Retinal pigment epithelial cell (primary cell): ENCODE data around the gene SORCS2.

Experiments
- DNase-seq: peaks from one replicate; pipeline ENCODE4 v3.0.0-alpha.2; 2010; ENCODE audit warnings: low read depth
- H3K4me3 ChIP-seq: 2 replicates; pipeline ENCODE4 v1.5.1; 2011; ENCODE audit warnings: mild to moderate bottlenecking, low read length, control low read depth, moderate library complexity
- TF ChIP-seq, protein P1 (sequence below): conservative IDR thresholded peaks from 2 replicates; pipeline ENCODE4 v1.5.1; 2011; ENCODE audit warnings: low read depth, low read length, control low read depth, inconsistent platforms

Gene SORCS2

DNA sequence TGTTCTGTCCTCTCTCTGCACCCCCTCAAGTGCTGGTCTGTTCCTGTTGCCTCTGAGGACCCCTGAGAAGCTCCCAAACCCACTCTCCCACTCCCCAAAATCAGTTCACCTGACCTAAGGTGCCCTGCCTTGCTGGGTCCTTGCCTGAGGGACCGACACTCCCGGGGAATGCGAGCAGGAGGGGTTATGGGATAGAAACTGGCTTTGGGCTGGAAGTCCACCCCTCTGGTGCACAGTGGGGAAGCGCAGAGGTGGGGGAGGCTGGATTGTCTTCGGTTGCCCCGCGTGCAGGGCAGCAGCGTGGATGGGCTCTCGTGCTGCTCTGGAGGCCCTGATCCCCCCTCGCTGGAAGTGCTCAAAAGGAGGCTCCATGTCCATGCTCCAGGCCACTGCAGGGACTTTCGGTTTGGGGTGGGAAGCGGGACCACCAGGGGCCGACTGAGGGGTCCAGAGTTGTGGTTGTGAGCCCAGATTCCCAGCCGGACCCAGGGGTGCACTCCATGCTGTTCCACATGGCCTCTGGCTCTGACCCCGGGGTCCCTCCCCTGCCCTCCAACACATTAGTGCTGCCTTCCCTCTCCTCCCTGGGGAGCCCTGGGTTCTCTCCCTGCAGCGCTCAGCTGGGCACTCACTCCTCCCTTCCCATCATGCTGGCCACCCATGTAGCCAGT is 7.6 kb downstream of the SORCS2 start:
- no peak for DNase-seq
- TF ChIP-seq, protein P1, sequence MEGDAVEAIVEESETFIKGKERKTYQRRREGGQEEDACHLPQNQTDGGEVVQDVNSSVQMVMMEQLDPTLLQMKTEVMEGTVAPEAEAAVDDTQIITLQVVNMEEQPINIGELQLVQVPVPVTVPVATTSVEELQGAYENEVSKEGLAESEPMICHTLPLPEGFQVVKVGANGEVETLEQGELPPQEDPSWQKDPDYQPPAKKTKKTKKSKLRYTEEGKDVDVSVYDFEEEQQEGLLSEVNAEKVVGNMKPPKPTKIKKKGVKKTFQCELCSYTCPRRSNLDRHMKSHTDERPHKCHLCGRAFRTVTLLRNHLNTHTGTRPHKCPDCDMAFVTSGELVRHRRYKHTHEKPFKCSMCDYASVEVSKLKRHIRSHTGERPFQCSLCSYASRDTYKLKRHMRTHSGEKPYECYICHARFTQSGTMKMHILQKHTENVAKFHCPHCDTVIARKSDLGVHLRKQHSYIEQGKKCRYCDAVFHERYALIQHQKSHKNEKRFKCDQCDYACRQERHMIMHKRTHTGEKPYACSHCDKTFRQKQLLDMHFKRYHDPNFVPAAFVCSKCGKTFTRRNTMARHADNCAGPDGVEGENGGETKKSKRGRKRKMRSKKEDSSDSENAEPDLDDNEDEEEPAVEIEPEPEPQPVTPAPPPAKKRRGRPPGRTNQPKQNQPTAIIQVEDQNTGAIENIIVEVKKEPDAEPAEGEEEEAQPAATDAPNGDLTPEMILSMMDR: no peak
- no peak overlapping the region for H3K4me3 ChIP-seq

DNA sequence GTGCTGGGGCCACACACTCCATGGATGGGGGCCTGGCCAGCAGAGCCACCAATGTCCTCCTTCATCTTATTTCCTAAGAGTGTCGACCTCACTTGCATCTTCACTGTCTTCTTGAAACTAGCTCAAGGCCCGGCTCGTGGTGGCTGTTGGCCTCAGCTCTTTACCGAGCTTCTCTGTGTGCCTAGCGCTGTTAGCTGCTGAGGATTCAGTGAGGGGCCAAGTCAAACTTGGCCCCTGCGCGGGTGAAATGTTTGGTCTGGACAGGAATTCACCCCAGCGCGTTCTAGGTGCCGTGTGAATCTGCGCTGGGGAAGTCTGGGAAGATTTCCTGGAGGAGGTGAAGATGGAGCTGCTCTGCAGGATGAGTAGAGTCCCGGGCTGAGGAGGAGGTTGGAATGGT is 8.5 kb downstream of the SORCS2 start:
- TF ChIP-seq, protein P1: no peak
- DNase-seq: no peak
- H3K4me3 ChIP-seq: no peak overlapping the region

DNA sequence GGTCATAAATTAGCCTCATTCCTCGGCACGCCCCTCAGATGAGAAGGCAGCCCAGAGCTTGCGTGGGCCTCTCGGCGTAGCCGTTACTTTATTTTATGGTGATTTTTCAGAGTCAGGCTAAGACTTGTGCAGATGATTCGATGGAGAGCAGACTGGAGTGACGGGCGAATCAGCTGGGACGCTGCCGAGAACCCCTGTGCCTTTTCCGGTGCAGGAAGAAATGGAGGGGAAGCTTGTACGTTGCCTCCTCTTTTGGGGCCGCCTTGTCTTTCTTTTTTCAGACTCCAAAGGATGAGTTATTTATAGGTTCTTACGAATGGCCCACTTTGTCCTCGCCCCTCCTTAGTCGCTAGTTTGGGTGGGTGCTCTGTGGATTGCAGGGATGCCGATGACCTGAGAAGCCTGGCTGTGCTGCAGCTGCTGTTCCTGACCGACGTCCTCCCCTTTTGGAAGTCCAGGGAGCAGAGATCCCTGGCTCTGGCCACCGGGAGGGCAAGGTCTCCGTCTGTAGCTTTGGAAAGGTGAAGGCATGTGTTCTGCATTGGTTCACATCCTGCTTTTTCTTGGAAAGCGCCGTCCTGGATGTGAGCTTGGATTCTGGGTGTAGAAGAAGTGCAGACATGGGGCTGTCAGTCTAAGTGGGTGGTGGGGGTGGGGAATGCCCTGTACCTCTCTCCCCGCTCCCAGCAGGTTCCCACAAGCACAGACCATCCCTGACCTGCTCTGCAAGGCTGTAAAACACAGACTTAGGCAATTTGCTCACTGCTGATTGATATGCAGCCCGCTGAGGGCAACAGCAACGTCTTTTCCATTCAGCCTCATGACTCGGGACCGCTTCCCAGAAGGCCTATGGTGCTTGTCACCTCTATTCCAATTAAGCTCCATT is 9.3 kb downstream of the SORCS2 start:
- no peak for DNase-seq
- TF ChIP-seq, protein P1: no peak
- H3K4me3 ChIP-seq: no peak overlapping the region

DNA sequence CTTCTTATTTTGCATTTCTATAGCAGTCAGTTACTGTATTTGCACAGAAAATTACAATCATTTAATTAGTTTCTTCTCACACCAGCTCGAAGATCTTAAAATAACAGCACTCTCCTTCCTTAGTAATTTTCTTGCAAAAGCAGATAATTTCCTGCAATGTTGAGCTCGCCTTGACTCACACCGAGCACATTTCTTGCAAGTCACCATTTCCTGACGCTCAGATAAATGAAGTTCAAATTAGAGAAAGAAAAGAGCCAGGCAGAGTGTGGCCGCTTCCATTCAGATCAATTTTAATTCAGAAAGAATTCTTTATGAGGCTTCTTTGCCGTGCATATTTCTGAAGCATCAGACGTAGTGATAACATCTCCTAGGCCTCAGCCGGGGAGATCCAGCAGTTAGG is 10.1 kb downstream of the SORCS2 start:
- TF ChIP-seq, protein P1: no peak
- no peak overlapping the region for H3K4me3 ChIP-seq
- no peak for DNase-seq

DNA sequence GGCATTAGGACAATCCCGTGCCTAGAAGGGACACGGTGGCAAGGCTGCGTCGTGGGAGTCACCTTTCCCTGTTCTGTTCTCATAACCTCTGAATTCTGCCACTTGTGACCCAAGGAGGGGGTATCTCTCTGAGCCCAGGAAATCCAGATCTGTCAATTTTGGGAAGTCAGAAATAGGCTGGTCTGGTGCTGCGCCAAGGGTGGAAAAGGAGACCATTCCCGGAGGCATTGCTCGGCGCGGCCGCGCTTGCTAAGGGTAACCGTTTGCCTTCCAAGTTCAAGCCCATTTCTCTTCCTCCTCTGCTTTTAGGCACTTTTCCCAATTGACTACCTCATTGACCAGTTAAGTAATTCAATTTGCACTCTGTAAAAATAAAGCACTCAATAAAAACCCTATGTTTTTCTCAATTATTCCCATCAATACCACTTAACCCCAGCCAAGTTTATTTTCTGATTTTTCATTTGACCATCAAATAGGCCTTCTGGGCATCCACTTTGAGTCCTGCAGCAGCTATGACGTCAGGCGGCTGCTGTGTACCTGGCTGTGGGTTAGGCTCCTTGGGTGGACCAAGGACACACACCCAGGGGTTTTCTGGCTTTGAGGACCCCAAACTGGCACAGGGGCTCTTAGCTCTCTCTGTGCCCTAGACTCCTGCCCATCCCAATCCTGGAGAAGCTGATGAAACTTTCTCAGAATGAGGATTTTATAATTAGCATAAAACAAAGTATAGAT is 12.5 kb downstream of the SORCS2 start:
- H3K4me3 ChIP-seq: no peak overlapping the region
- TF ChIP-seq, protein P1: no peak
- DNase-seq: no peak

DNA sequence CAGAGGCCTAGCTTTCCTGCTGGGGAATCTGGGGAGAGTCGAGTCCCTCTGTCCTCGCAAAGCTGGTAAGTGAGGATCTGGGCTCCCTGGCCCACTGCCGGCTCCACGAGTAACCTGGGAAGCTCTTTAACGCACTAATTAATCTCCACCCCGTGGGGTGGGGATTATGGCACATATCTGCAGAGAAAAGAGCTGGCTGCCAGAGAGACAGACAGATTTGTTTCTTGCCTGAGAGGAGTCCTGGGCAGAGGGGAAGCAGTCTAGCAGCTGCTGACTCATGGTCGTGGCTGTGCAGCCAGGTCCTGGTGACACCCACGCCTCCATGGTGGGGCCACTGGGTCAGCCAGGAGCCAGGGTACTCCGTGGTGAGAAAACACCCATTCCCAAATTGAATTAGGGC is 14.0 kb downstream of the SORCS2 start:
- H3K4me3 ChIP-seq: no peak overlapping the region
- TF ChIP-seq, protein P1: no peak
- peak; percentile 92 for DNase-seq
